Measurements from ENCODE around the gene CEBPG.

CEBPG gene

GRCh38 chr19:33383720-33384292 lies 10.3 kb downstream of the CEBPG start:
- Histone ChIP-seq H3K36me3 (replicated peaks; ENCODE audit: insufficient read depth, low read length) (peaks cover 9% of the 10 kb centered on the region; the same call in 1 of the 2 replicates), H3K9me3 (replicated peaks; ENCODE audit: insufficient read depth, low read length) (no peaks in the 10 kb centered on the region), H3F3A (ENCODE audit: insufficient read depth, low read length) (no peaks in the 10 kb centered on the region), H3K79me2 (ENCODE audit: low read length) (peaks cover 52% of the 10 kb centered on the region), H3K4me2 (ENCODE audit: low read depth, low read length) (no peak overlapping the region), H3K27me3 (replicated peaks; ENCODE audit: insufficient read depth, low read length) (no peaks in the 10 kb centered on the region), H3K9ac (ENCODE audit: low read length) (no peak overlapping the region), H2AFZ (ENCODE audit: low read length) (no peak overlapping the region), H3K9me2 (replicated peaks; ENCODE audit: insufficient read depth, low read length) (no peaks in the 10 kb centered on the region), H3K4me1 (ENCODE audit: low read length) (no peaks in the 10 kb centered on the region), H4K20me1 (ENCODE audit: insufficient read depth, low read length) (0 out of 2 replicates have a peak, but pooled peaks cover 10% of the 10 kb centered on the region), H3K27ac (ENCODE audit: low read length) (no peak overlapping the region), H3K4me3 (ENCODE audit: low read length) (no peak overlapping the region)
- DNase-seq, result no peak
- TF ChIP-seq, protein P1, sequence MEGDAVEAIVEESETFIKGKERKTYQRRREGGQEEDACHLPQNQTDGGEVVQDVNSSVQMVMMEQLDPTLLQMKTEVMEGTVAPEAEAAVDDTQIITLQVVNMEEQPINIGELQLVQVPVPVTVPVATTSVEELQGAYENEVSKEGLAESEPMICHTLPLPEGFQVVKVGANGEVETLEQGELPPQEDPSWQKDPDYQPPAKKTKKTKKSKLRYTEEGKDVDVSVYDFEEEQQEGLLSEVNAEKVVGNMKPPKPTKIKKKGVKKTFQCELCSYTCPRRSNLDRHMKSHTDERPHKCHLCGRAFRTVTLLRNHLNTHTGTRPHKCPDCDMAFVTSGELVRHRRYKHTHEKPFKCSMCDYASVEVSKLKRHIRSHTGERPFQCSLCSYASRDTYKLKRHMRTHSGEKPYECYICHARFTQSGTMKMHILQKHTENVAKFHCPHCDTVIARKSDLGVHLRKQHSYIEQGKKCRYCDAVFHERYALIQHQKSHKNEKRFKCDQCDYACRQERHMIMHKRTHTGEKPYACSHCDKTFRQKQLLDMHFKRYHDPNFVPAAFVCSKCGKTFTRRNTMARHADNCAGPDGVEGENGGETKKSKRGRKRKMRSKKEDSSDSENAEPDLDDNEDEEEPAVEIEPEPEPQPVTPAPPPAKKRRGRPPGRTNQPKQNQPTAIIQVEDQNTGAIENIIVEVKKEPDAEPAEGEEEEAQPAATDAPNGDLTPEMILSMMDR (IDR thresholded peaks at IDR 0.05; ENCODE audit: low read length), result no peak
- no peak for TF ChIP-seq EZH2phosphoT487 (IDR thresholded peaks at IDR 0.05; ENCODE audit: low read length)
- TF ChIP-seq EZH2 (optimal IDR thresholded peaks at IDR 0.05; ENCODE audit: low read depth, low read length), result no peak

DNA sequence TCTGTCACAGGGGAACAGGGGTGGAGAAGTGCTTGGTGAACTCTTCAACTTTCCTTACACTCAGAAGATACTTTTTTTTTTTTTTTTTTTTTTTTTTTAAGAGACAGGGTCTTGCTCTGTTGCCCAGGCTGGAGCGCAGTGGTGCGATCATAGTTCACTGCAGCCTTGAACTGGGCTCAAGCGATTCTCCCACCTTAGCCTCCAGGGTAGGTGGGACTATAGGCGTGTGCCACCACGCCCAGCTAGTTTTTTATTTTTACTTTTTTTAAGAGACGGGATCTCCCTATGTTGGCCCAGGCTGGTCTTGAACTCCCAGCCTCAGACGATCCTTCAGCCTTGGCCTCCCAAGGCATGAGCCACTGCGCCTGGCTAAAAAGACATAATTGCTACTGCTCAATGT lies 11.5 kb downstream of the CEBPG start:
- no peaks in the 10 kb centered on the region for H3K27me3 ChIP-seq (replicated peaks; ENCODE audit: insufficient read depth, low read length)
- no peaks in the 10 kb centered on the region for H3K36me3 ChIP-seq (replicated peaks; ENCODE audit: insufficient read depth, low read length)
- peaks cover 40% of the 10 kb centered on the region for H3K79me2 ChIP-seq (ENCODE audit: low read length)
- H3F3A ChIP-seq (ENCODE audit: insufficient read depth, low read length), result no peaks in the 10 kb centered on the region
- H3K4me1 ChIP-seq (ENCODE audit: low read length), result no peaks in the 10 kb centered on the region
- H4K20me1 ChIP-seq (ENCODE audit: insufficient read depth, low read length), result 0 out of 2 replicates have a peak, but pooled peaks cover 5% of the 10 kb centered on the region
- no peaks in the 10 kb centered on the region for H3K9me2 ChIP-seq (replicated peaks; ENCODE audit: insufficient read depth, low read length)
- no peak overlapping the region for H3K27ac ChIP-seq (ENCODE audit: low read length)
- DNase-seq, result no peak
- H2AFZ ChIP-seq (ENCODE audit: low read length), result no peak overlapping the region
- no peak overlapping the region for H3K4me3 ChIP-seq (ENCODE audit: low read length)
- no peak overlapping the region for H3K9ac ChIP-seq (ENCODE audit: low read length)
- H3K4me2 ChIP-seq (ENCODE audit: low read depth, low read length), result no peak overlapping the region
- no peaks in the 10 kb centered on the region for H3K9me3 ChIP-seq (replicated peaks; ENCODE audit: insufficient read depth, low read length)
- TF ChIP-seq EZH2 (optimal IDR thresholded peaks at IDR 0.05; ENCODE audit: low read depth, low read length) (no peak), EZH2phosphoT487 (IDR thresholded peaks at IDR 0.05; ENCODE audit: low read length) (no peak)
- TF ChIP-seq, protein P1 (IDR thresholded peaks at IDR 0.05; ENCODE audit: low read length), result no peak

GRCh38 chr19:33385956-33386355 lies 12.4 kb downstream of the CEBPG start:
- no peak for DNase-seq
- Histone ChIP-seq H3K9me3 (replicated peaks; ENCODE audit: insufficient read depth, low read length) (no peaks in the 10 kb centered on the region), H3K9ac (ENCODE audit: low read length) (no peak overlapping the region), H3K36me3 (replicated peaks; ENCODE audit: insufficient read depth, low read length) (no peaks in the 10 kb centered on the region), H2AFZ (ENCODE audit: low read length) (no peak overlapping the region), H3K27ac (ENCODE audit: low read length) (no peak overlapping the region), H3K4me2 (ENCODE audit: low read depth, low read length) (no peak overlapping the region), H3K79me2 (ENCODE audit: low read length) (peaks cover 30% of the 10 kb centered on the region), H4K20me1 (ENCODE audit: insufficient read depth, low read length) (0 out of 2 replicates have a peak, but pooled peaks cover 5% of the 10 kb centered on the region), H3K9me2 (replicated peaks; ENCODE audit: insufficient read depth, low read length) (no peaks in the 10 kb centered on the region), H3K4me3 (ENCODE audit: low read length) (no peak overlapping the region), H3K27me3 (replicated peaks; ENCODE audit: insufficient read depth, low read length) (no peaks in the 10 kb centered on the region), H3K4me1 (ENCODE audit: low read length) (no peaks in the 10 kb centered on the region), H3F3A (ENCODE audit: insufficient read depth, low read length) (no peaks in the 10 kb centered on the region)
- no peak for TF ChIP-seq EZH2 (optimal IDR thresholded peaks at IDR 0.05; ENCODE audit: low read depth, low read length)

GRCh38 chr19:33386361-33386858 lies 12.9 kb downstream of the CEBPG start:
- Histone ChIP-seq H3K9me3 (replicated peaks; ENCODE audit: insufficient read depth, low read length) (no peaks in the 10 kb centered on the region), H4K20me1 (ENCODE audit: insufficient read depth, low read length) (0 out of 2 replicates have a peak, but pooled peaks cover 5% of the 10 kb centered on the region), H3K9ac (ENCODE audit: low read length) (no peak overlapping the region), H3F3A (ENCODE audit: insufficient read depth, low read length) (no peaks in the 10 kb centered on the region), H3K4me1 (ENCODE audit: low read length) (no peaks in the 10 kb centered on the region), H3K27ac (ENCODE audit: low read length) (no peak overlapping the region), H3K36me3 (replicated peaks; ENCODE audit: insufficient read depth, low read length) (no peaks in the 10 kb centered on the region), H3K79me2 (ENCODE audit: low read length) (peaks cover 25% of the 10 kb centered on the region), H2AFZ (ENCODE audit: low read length) (no peak overlapping the region), H3K27me3 (replicated peaks; ENCODE audit: insufficient read depth, low read length) (no peaks in the 10 kb centered on the region), H3K9me2 (replicated peaks; ENCODE audit: insufficient read depth, low read length) (no peaks in the 10 kb centered on the region), H3K4me3 (ENCODE audit: low read length) (no peak overlapping the region), H3K4me2 (ENCODE audit: low read depth, low read length) (no peak overlapping the region)
- no peak for DNase-seq
- TF ChIP-seq EZH2phosphoT487 (IDR thresholded peaks at IDR 0.05; ENCODE audit: low read length), result no peak
- TF ChIP-seq, protein P1 (IDR thresholded peaks at IDR 0.05; ENCODE audit: low read length), result no peak
- TF ChIP-seq EZH2 (optimal IDR thresholded peaks at IDR 0.05; ENCODE audit: low read depth, low read length), result no peak

Data from MM.1S (cell line).